Stimulated activated effector memory CD8-positive, alpha-beta T cell treated with anti-CD3 and anti-CD28 coated beads, Interleukin-12 subunit alpha, Interleukin-12 subunit beta, amount 100 ng/mL, for 72 hours (primary cell): ENCODE results near the gene CD300A.

Experiments
- ATAC-seq: fragments of 150-1000 bp; cut with Tn5 transposase; 2 replicates; pipeline ENCODE4 v1.10.0; 2021
- DNase-seq, 2 donors: peaks; one replicate each; pipeline ENCODE4 v3.0.0; 2021 to 2022; ENCODE audit warnings: low spot score in 2 of 2
- H3K27ac Mint-ChIP-seq: one replicate; pipeline ENCODE4 v1.8.0; 2022; ENCODE audit warnings: mild to moderate bottlenecking, mixed read lengths
- H3K36me3 Mint-ChIP-seq: one replicate; pipeline ENCODE4 v1.8.0; 2022; ENCODE audit warnings: mild to moderate bottlenecking, mixed read lengths
- H3K4me1 Mint-ChIP-seq: one replicate; pipeline ENCODE4 v1.8.0; 2022; ENCODE audit warnings: mixed read lengths
- H3K4me3 Mint-ChIP-seq: one replicate; pipeline ENCODE4 v1.8.0; 2022; ENCODE audit warnings: mild to moderate bottlenecking, mixed read lengths
- H3K9me3 Mint-ChIP-seq: one replicate; pipeline ENCODE4 v1.8.0; 2022; ENCODE audit warnings: mixed read lengths

CD300A gene

DNA sequence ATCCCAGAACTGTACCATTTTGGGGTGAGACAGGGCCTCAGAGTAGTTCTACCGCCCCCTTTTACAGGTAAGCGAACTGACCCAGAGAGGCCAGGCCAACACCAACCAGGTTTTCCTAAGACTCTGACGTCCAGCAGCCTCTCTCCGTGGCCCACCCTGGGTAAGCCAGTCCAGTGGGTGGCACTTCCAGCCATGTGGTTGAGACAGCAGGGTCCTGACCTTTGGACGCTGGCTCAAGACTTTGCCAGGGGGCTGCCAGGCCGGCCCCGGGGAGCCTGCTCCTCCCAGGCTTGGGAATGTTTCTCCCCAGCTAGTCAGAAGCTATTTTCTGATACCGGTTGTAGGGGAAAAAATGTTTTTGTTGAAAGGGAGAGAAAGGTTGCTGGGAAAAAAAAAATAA, 17.7 kb upstream of the CD300A start:
- Mint-ChIP-seq H3K9me3 (no peaks in the 10 kb centered on the region), H3K36me3 (no peaks in the 10 kb centered on the region), H3K27ac (no peak overlapping the region), H3K4me3 (no peak overlapping the region), H3K4me1 (peaks cover 14% of the 10 kb centered on the region)
- no peak for DNase-seq
- no peak for ATAC-seq

DNA sequence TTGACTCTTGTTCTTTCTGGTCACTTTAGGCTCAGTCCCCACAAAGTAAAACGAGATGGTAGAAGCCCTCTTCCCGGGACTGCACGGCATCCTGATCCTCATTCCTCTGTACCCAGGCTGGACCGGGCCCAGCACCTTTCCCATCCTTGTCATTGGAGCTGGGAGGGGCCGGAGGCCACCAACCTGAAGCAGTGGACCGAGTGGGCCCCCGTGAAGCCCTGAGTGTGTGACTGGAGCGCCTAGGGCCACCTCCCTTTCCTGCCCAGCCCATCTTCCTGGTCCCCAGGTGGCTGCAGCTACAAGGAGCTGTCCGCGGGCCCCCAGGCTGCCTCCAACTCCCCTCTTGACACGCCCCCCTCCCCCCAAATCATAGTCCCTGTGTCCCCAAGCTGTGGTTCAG, 17.1 kb upstream of the CD300A start:
- H3K9me3 Mint-ChIP-seq, result no peaks in the 10 kb centered on the region
- H3K27ac Mint-ChIP-seq, result peak overlapping the region; percentile 64
- H3K4me3 Mint-ChIP-seq, result no peak overlapping the region
- no peaks in the 10 kb centered on the region for H3K36me3 Mint-ChIP-seq
- no peak for ATAC-seq
- DNase-seq, result no peak
- H3K4me1 Mint-ChIP-seq, result peaks cover 14% of the 10 kb centered on the region

DNA sequence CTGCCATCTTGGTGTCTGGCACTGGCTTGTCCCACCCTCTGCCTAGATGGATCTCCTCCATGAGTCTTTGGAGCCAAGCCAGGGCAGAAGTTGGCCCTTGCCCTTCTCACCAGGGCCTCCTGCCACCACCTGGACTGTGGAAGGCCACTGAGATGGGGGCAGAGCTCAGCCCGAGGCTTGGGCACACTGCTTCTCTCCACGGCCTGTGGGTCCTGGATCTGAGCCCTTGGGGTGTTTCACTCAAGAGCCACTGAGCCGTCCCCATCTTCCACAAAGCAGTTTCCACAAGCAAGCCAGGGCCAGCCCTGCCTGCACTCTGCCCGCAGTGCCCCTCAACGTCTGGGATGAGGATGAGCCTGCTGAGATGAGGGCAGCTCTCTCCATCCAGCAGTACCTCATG, 16.7 kb upstream of the CD300A start:
- no peaks in the 10 kb centered on the region for H3K36me3 Mint-ChIP-seq
- peak overlapping the region; percentile 64 for H3K27ac Mint-ChIP-seq
- no peak for DNase-seq
- no peak for ATAC-seq
- H3K4me3 Mint-ChIP-seq, result no peak overlapping the region
- H3K9me3 Mint-ChIP-seq, result no peaks in the 10 kb centered on the region
- peaks cover 14% of the 10 kb centered on the region for H3K4me1 Mint-ChIP-seq

DNA sequence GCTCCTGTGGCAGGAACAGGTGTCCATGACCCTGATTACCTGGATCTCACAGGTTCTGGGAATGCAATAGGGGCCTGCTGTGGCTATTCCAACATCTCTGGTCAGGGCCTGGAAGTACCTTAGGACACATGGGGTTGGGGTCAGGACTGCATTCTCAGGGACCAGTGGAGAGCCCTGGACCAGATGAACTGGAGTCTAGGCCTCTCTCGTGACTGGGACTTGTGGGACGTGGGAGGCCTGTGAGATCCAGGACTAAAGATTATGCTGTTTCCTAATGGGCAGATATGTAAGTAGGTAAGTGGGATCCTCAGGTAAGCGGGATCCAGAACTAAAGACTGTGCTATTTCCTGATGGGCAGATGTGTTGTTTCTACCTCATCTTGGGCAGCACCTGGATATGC, 16.2 kb upstream of the CD300A start:
- no peak overlapping the region for H3K4me3 Mint-ChIP-seq
- peaks cover 14% of the 10 kb centered on the region for H3K4me1 Mint-ChIP-seq
- H3K27ac Mint-ChIP-seq, result peak overlapping the region; percentile 64
- DNase-seq (no peak), ATAC-seq (no peak)
- H3K36me3 Mint-ChIP-seq, result no peaks in the 10 kb centered on the region
- H3K9me3 Mint-ChIP-seq, result no peaks in the 10 kb centered on the region

DNA sequence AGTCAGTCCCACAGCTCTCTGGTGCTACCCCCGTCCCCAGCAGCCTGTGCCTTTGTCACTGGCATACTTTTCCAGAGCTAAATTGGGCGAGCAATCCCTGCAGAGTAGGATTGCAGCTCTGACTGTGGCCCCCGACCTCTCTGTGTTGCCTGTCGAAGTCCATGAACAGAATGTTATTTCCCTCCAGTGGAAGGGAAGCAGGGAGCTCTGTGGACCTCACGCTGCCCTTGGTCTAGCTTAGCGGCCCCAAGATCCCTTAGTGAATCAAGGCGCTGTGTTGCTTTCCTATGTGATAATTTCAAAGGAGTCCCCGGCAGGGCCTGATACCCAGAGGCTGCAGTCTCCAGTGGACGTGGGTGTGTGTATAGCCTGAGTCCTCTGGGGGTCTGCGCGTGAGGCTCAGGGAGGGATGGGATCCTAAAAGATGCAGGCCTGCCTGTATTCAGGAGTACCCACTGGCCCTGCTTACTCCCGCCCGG, 15.5 kb upstream of the CD300A start:
- no peak overlapping the region for H3K27ac Mint-ChIP-seq
- no peaks in the 10 kb centered on the region for H3K9me3 Mint-ChIP-seq
- peaks cover 17% of the 10 kb centered on the region for H3K4me1 Mint-ChIP-seq
- no peak for DNase-seq
- no peak for ATAC-seq
- H3K36me3 Mint-ChIP-seq, result no peaks in the 10 kb centered on the region
- H3K4me3 Mint-ChIP-seq, result no peak overlapping the region

DNA sequence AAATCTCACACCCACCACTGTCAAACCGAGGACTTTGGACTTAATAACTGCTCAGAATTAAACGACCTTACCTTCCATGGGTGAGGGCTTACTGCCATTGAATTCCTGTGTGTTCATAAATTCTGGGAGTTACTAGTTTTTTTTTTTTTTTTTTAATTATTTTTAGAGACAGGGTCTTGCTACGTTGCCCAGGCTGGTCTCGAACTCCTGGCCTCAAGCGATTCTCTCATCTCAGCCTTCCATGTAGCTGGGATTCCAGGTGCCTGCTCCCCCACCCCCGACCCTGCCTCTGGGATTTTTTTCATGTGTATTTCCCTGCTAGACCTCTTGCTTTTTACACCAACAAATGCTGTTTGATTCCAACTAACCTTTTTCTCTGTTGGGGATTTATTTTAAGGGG, 14.9 kb upstream of the CD300A start:
- Mint-ChIP-seq H3K4me3 (no peak overlapping the region), H3K27ac (no peak overlapping the region), H3K36me3 (no peaks in the 10 kb centered on the region), H3K4me1 (peaks cover 21% of the 10 kb centered on the region), H3K9me3 (no peaks in the 10 kb centered on the region)
- no peak for ATAC-seq
- no peak for DNase-seq

DNA sequence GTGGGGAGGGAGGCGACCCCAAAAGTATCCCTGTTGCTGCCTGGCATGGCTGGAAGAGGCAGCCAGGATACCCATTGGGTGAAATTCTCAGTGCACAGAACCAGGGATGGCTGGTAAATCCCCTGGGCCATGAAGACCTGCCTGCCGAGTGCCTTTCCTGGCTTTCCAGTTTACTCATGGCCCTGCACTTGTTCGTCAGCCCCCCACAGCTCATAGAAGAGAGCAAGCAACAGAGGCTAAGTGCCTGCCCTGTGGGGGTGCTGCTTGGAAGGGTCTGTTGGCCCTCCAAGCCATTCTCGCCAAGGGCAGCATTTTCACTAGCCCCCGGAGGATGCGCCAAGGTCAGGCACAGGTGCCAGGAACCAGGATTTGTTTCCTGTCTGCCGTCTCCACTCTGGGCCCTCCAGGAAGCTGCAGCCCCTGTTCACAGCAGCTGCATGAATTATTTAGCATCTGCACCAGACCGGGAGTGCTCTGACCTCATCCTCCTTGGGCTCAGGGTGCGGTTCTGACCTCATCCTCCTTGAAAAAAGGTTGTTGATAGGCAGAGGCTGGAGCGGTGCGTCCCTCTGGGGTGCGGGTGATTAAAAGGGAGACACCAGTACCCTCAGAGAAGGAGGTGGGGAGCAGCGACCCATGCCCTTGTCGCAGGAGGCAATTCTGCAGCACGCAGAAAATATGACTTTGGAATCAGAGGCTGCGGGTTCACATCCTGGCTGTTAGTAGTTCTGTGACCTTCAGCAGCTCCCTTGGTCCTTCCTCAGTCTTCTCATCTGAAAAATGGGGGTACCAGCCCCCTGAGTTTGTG, 14.2 kb upstream of the CD300A start:
- H3K9me3 Mint-ChIP-seq, result no peaks in the 10 kb centered on the region
- DNase-seq, result no peak
- peak overlapping the region; percentile 18 for H3K4me3 Mint-ChIP-seq
- peak; percentile 35 for ATAC-seq
- peaks cover 26% of the 10 kb centered on the region for H3K4me1 Mint-ChIP-seq
- H3K27ac Mint-ChIP-seq, result no peak overlapping the region
- no peaks in the 10 kb centered on the region for H3K36me3 Mint-ChIP-seq

DNA sequence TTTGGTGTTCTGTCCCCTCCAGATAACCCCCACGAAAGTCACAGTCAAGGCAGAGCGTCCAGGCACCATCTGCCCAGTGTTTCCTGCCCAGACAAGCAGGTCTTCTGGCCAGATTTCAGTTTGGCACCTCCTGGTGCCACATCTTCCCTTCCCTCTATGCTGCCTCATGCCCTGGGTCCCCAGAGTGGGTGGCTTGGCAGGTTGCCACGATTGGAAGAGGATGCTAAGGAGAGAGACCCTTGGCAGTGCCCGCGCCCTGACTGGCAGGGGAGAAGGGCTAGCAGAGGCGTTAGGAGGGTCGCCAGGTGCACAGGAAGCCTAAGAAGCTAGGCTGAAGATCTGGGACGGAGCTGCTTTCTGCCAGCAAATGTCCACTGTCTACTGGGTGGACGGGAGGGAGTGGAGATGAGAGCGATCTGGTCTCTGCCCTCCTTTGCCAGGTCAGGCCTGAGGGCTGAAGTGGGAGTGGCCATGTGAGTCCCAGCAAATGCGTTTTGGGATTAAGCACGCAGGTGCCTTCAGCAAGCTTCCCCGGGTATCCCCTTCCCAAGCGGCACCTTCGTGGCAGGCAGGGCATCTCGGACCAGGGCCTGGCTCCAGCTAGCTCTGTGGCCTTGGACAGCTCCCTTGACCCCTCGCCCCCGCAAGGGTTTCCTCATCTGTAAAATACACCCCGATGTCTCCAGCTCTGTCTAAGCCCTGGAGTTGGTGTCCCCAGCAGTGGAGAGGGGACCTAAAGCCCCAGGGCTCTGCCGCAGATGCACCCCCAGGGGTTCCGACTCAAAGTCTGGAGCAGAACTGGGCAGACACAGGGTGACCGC, 13.4 kb upstream of the CD300A start:
- H3K4me3 Mint-ChIP-seq, result peak overlapping the region; percentile 18

DNA sequence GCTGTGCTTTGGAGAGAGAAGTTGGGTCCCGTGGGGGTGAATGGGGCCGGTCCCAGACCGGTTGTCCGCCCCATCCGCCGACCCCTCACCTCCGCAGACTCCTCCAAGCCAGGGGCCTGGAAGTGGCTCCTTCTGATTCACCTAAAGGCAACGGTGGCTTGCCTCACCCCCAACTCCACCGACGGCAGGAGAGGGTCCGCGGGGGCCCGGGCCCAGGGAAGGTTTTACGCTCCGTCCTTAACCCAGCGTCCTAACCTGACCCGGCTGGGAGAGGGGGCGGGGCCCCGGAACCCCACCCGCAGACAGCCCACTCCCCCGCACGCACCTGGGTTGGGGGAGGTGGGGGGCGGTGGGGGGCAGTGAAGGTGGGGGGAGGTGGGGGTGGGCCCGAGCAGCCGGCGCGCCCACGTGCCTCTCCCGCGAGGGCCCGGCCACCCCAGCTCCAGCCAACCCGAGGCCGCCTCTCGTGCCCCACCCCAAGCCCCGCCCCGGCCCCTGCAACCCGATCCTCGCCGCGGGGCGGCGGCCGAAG, 12.7 kb upstream of the CD300A start:
- no peak for DNase-seq
- peak overlapping the region; percentile 43 for H3K4me3 Mint-ChIP-seq
- peaks cover 40% of the 10 kb centered on the region for H3K4me1 Mint-ChIP-seq
- H3K36me3 Mint-ChIP-seq, result no peaks in the 10 kb centered on the region
- peak; percentile 94 for ATAC-seq
- no peak overlapping the region for H3K27ac Mint-ChIP-seq
- H3K9me3 Mint-ChIP-seq, result no peaks in the 10 kb centered on the region

More for the DNA sequence above, 13.4 kb upstream of the CD300A start:
- Mint-ChIP-seq H3K27ac (no peak overlapping the region), H3K9me3 (no peaks in the 10 kb centered on the region), H3K36me3 (no peaks in the 10 kb centered on the region), H3K4me1 (peaks cover 33% of the 10 kb centered on the region)
- ATAC-seq (no peak), DNase-seq (no peak)

DNA sequence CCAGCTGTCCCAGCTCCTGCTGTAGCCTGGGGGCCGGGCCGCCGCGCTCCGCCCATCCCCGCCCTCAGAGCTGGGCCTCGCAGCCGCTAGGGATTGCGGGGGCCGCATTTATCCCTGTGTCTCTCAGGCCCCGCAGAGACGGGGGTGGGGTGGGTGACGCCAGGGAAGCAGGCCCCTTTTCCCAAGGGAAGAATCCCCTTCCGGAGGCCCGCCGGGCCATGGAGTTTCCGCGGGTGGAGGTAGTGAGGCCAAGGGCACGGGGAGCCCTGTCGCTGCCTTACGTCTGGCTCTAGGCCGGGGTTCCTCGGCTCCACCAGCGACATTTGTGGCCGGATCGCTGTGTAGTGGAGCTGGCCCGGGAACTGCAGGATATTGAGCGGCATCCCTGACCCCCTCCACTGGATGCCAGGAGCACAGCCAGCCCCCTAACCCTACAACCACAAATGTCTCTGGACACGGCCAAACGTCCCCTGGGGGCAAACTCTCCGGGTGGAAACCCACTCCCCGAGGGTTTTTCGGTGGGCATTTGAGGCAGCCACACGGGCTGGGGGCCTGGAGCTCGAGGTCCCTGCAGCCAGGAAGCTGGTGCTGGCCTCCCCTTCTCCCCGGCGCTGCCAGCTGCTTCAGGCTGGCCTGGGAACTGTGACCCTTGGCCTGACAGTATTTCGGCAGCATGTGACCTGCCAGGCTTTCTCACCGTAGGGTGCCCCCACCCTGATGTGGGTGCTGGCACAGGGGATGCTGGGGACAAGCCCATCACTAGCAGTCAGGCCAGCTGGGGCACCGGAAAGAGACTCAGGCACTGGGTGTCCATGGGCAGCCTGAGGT, 12.0 kb upstream of the CD300A start:
- Mint-ChIP-seq H3K27ac (no peak overlapping the region), H3K9me3 (no peaks in the 10 kb centered on the region), H3K4me3 (peak overlapping the region; percentile 43), H3K4me1 (peaks cover 43% of the 10 kb centered on the region), H3K36me3 (no peaks in the 10 kb centered on the region)
- ATAC-seq (peak; percentile 41), DNase-seq (peak; percentile 58 to 83)

DNA sequence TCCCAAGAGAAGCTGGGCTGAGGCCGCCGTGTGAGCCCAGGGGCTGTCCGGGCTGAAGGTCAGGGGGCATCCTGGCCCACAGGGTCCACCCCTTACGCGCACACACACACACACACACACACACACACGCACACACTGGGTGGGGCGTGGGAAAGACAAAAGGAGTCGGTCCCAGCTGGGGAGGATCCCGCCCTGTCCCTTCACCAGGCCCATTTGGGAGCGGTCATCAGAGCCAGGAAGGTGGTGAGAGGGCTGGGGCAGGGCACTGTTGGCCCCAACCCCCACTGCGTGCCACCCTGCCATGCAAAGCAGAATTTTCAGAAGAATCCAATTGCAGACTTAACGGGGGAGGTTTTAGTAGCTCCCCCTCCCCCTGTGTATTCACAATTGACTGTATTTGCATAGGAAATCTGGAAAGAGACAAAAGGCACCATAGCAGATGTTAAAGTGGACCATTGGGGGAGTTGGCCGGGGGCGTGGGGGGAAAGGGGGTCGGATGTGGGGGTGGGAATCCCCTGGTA, 11.3 kb upstream of the CD300A start:
- Mint-ChIP-seq H3K4me1 (peaks cover 47% of the 10 kb centered on the region), H3K36me3 (no peaks in the 10 kb centered on the region), H3K4me3 (peak overlapping the region; percentile 43), H3K9me3 (no peaks in the 10 kb centered on the region), H3K27ac (no peak overlapping the region)
- DNase-seq, result no peak
- ATAC-seq, result no peak

DNA sequence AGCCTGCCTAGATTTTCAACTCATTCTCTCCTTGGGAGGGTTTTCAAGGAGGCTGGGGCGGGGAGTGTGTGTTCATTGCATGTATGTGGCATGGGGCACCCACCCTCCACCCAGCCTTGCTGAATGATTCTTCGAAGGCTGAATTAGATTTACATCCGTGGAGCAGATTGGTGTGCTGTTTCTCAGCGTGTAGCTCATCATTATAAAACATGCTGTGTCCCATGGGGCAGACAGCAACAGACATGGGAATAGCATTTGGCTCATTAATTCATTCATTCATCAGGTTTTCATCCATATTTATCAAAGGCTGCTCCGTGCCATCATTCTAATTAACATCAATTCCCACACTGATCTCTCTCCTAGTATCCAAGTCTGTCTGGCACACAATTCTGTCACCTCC, 10.6 kb upstream of the CD300A start:
- no peaks in the 10 kb centered on the region for H3K9me3 Mint-ChIP-seq
- H3K27ac Mint-ChIP-seq, result no peak overlapping the region
- ATAC-seq, result no peak
- no peak overlapping the region for H3K4me3 Mint-ChIP-seq
- peaks cover 51% of the 10 kb centered on the region for H3K4me1 Mint-ChIP-seq
- DNase-seq, result no peak
- no peaks in the 10 kb centered on the region for H3K36me3 Mint-ChIP-seq

DNA sequence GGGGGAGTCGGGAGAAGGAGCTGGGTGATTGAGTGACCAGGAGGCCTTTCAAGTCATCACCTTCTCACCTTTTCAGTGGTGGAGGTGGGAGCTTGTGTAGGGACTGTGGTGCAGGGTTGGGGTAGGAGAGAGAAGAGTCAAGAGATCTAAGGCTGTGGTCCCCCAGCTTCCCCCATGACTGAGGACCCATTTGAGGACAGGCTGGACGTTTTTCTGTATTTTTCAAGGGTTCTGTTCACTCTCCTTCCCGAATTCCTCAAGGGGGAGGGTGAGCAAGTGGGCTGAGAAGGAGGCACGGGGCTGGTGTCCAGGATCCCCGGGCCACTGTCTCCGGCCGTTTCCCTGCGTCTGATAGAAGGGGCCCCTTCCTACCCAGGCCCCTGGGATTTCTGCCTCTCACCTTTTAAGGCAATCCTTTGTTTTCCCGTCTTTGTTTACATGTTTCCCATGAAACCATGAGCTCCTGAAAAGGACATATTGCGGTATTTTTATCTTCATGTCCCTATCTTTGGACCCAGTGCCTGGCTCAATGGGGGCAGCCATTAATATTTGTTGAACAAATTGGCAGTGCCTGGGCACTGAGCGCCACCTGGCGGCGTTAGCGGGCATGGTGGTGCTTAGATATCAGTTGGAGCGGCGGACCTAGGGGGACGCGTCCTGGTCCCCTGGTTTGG, 9.2 kb upstream of the CD300A start:
- ATAC-seq (peak; percentile 44), DNase-seq (peak; percentile 78 to 85)
- peaks cover 57% of the 10 kb centered on the region for H3K4me1 Mint-ChIP-seq
- H3K9me3 Mint-ChIP-seq, result no peaks in the 10 kb centered on the region
- no peaks in the 10 kb centered on the region for H3K36me3 Mint-ChIP-seq
- peak overlapping the region; percentile 30 for H3K4me3 Mint-ChIP-seq
- H3K27ac Mint-ChIP-seq, result peak overlapping the region; percentile 79

DNA sequence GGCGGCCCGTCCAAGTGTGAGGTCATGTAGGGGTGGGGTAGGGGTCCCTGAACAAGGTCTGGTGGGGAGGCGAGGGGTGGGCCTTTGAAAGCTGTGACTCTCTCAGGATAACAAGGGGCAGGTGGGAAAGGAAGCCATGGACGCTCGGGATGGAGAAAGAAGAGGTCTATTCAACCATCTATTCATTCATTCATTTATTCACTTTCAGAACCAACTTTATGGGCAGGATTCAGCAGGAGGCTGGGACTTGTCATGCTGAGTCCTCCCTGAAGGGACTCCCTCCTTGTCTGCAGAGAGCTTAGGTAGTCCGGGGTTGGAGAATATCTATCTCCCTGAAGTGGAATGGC, 8.6 kb upstream of the CD300A start:
- Mint-ChIP-seq H3K4me1 (peaks cover 57% of the 10 kb centered on the region), H3K27ac (peak overlapping the region; percentile 79), H3K4me3 (peak overlapping the region; percentile 30), H3K36me3 (no peaks in the 10 kb centered on the region), H3K9me3 (no peaks in the 10 kb centered on the region)
- DNase-seq (no peak), ATAC-seq (no peak)
